Activated naive CD4-positive, alpha-beta T cell treated with anti-CD3 and anti-CD28 coated beads, Interleukin-2, amount 10 ng/mL, durations not matched to agents 7 days and 5 days (primary cell): ENCODE results near the gene TRIM9.
"Not testable (repeated sequence)": the region's sequence is repeated elsewhere in the genome, so short reads cannot be mapped to it uniquely, and the experiment has no call there.

Experiments used
- CTCF ChIA-PET: fragments of 350-600 bp; sonication (Branson Sonifier 250); formaldehyde crosslinking; loops from one replicate; lab custom pipeline; 2021; ENCODE audit warnings: antibody characterized with exemption; lab: Charles Lee
- DNase-seq: peaks from one replicate; pipeline ENCODE4 v3.0.0-alpha.2; 2020
- H3K27ac Mint-ChIP-seq: one replicate; pipeline ENCODE4 v1.8.0; 2021; ENCODE audit warnings: mild to moderate bottlenecking, moderate library complexity, mixed read lengths
- H3K27me3 Mint-ChIP-seq: one replicate; pipeline ENCODE4 v1.8.0; 2021; ENCODE audit warnings: mild to moderate bottlenecking, mixed read lengths
- H3K36me3 Mint-ChIP-seq: one replicate; pipeline ENCODE4 v1.8.0; 2021; ENCODE audit warnings: mixed read lengths
- H3K4me1 Mint-ChIP-seq: one replicate; pipeline ENCODE4 v1.8.0; 2021; ENCODE audit warnings: mixed read lengths
- H3K4me3 Mint-ChIP-seq: one replicate; pipeline ENCODE4 v1.8.0; 2021; ENCODE audit warnings: mild to moderate bottlenecking, moderate library complexity, mixed read lengths
- H3K9me3 Mint-ChIP-seq: one replicate; pipeline ENCODE4 v1.8.0; 2021; ENCODE audit warnings: mixed read lengths

Gene TRIM9

DNA sequence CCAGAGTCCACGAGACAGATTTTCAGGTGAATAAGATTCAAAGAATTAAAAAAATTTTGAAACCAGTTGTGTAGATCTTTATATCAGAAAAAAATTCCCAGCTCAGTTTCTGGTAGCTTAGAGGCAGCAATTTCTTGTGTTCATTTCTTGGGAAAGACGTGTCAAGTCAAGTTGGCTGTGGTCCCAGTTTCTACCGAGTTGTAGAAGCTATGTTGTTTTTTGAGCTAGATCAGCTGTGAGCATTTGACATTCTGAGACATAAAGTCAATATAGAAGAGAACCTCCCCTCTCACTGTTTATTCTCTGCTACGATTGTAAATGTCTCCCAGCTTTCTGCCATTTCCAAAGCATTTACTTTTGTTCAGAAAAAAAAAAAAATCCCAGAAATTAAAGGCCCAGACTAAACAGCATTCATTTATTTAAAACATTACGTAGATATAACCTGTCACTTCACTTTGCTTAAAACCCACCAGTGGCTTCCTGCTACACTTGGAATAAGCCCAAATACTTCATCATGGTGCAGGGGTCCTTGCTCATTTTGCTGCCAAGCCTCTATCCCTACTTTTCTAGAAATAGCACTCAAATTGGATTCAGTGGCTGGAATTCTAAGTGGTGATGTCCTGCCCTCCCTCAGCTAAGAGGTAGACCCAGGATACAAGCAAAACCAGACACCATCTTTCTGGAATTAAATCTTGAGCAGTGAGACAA lies 130.1 kb downstream of the TRIM9 start:
- Mint-ChIP-seq H3K27ac (no peak overlapping the region), H3K27me3 (peaks cover 27% of the 10 kb centered on the region), H3K9me3 (no peaks in the 10 kb centered on the region), H3K4me3 (no peak overlapping the region), H3K4me1 (no peaks in the 10 kb centered on the region), H3K36me3 (no peaks in the 10 kb centered on the region)
- CTCF ChIA-PET: interaction anchor here (0.6 to 0.9 kb wide), 3 partner anchors 23 to 1327 kb away, joined by 3 to 4 read pairs (median 3); no protein-coding TSS in a partner anchor
- DNase-seq: no peak

DNA sequence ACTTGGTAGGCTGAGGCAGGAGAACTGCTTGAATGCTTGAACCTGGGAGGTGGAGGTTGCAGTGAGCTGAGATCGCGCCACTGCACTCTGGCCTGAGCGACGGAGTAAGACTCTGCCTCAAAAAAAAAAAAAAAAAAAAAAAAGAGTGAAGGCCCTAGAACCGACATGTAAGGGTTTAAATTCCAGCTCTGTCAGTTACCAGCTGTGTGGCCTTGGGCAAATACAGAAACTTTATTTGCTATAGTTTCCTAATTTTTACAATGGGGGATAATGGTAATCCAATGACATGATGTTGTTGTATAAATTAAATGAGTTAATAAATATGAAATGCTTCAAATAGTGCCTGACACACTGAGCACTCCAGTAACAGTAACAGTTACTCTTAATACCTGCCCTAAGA lies 131.0 kb downstream of the TRIM9 start:
- Mint-ChIP-seq H3K4me3 (no peak overlapping the region), H3K4me1 (no peaks in the 10 kb centered on the region), H3K27ac (no peak overlapping the region), H3K9me3 (no peaks in the 10 kb centered on the region), H3K36me3 (no peaks in the 10 kb centered on the region), H3K27me3 (peaks cover 18% of the 10 kb centered on the region)
- no peak for DNase-seq
- CTCF ChIA-PET: interaction anchor here (0.7 kb wide), 1 partner anchor 49 kb away, joined by 5 read pairs; no protein-coding TSS in a partner anchor

DNA sequence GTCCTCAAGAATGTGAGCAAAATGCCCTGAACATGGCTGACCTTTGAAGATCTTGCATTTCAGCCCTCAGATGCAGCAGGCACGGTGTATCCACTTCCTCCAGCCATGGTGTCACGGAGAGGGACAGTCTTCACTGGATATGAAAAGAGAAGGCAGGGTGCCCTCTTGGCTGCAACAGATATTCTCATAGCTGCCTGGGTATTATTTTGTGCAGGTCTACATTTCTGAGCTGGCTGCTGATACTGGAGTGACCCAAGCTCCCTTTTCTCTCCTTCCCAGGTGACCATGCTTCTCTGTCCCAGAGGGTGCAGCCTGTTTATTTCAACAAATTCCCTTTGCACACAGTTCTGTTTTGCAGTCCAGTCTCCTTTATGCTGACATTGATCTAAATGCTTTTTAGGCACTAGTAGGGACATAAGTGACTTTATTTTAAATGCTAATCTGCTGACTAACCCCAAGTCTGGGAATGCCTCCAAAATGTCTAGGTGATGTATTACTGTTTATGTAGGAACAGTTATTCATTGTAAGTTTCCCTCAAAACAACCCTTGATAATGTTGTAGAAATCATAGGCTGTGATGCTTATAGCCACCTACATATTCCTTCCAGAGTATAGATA lies 133.2 kb downstream of the TRIM9 start:
- Mint-ChIP-seq H3K36me3 (no peaks in the 10 kb centered on the region), H3K27me3 (peaks cover 16% of the 10 kb centered on the region), H3K27ac (no peak overlapping the region), H3K9me3 (no peaks in the 10 kb centered on the region), H3K4me3 (no peak overlapping the region), H3K4me1 (no peaks in the 10 kb centered on the region)
- no peak for DNase-seq
- CTCF ChIA-PET: no interaction called here

DNA sequence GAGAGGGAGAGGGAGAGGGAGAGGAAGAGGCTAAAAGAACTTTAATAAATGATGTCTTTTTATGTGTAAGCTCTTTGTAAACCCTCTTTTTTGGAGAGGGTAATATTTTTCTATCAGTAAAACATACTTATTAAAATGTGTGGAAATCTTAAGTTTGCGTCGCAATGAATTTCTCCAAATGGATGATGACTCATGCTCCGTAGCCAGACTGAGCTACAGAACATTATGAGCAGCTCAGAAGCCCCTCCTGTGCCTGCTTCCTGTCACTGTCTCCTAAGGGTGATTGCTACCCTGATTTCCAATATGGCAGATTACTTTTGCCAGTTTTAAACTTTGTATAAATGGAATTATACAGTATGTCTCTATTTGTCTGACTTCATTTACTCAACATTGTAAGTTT lies 137.6 kb downstream of the TRIM9 start:
- no peak overlapping the region for H3K27ac Mint-ChIP-seq
- H3K27me3 Mint-ChIP-seq: peaks cover 10% of the 10 kb centered on the region
- H3K36me3 Mint-ChIP-seq: no peaks in the 10 kb centered on the region
- no peak overlapping the region for H3K4me3 Mint-ChIP-seq
- CTCF ChIA-PET: no interaction called here
- H3K9me3 Mint-ChIP-seq: no peaks in the 10 kb centered on the region
- DNase-seq: no peak
- H3K4me1 Mint-ChIP-seq: no peaks in the 10 kb centered on the region

DNA sequence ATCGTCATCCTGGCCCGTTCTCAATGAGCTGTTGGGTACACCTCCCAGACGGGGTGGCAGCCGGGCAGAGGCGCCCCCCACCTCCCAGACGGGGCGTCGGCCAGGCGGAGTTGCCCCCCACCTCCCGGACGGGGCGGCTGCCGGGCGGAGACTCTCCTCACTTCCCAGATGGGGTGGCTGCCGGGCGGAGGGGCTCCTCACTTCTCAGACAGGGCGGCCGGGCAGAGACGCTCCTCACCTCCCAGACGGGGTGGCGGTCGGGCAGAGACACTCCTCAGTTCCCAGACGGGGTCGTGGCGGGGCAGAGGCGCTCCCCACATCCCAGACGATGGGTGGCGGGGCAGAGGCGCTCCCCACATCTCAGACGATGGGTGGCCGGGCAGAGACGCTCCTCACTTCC lies 138.5 kb downstream of the TRIM9 start:
- DNase-seq, H3K4me1 Mint-ChIP-seq, H3K4me3 Mint-ChIP-seq, H3K9me3 Mint-ChIP-seq, H3K27ac Mint-ChIP-seq, CTCF ChIA-PET, H3K36me3 Mint-ChIP-seq: not testable (repeated sequence)
- peaks cover 13% of the 10 kb centered on the region for H3K27me3 Mint-ChIP-seq

DNA sequence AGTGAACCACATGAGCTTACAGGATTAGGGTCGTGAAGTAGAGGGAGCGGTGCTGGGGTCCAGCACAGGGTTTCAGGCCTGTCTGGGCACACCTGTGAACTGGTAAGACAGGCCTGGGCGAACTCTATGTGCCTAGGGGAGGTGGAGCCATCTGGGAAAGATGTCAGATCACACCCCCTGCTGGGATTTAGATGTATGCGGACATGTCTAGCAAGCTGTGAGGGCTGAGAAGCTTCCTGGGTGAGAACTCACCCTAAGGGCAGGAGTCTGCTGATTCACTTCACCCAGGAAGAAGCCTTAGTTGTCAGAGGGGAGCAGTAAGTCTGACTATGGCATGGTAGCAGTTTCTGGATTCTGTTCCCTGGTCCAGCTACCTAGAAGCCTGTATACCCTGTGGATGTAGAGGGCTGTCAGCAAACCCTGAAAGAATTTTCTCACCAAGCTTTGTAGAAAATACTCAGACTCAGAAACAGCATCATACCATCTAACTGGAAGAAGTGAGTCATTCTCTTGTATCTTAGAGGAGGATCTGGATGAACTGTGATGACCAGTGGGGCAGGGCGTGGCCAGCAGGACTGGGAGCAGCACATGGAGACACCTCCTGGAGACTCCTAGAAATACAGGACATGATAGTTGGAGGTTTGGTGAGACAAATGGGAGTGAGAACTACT lies 139.4 kb downstream of the TRIM9 start:
- no peak overlapping the region for H3K27ac Mint-ChIP-seq
- CTCF ChIA-PET: interaction anchor here (0.6 to 1.5 kb wide), 4 partner anchors 12 to 824 kb away, joined by 3 to 4 read pairs (median 4); no protein-coding TSS in a partner anchor
- H3K9me3 Mint-ChIP-seq: no peaks in the 10 kb centered on the region
- no peaks in the 10 kb centered on the region for H3K4me1 Mint-ChIP-seq
- no peaks in the 10 kb centered on the region for H3K36me3 Mint-ChIP-seq
- no peak for DNase-seq
- H3K27me3 Mint-ChIP-seq: peaks cover 6% of the 10 kb centered on the region
- H3K4me3 Mint-ChIP-seq: no peak overlapping the region

DNA sequence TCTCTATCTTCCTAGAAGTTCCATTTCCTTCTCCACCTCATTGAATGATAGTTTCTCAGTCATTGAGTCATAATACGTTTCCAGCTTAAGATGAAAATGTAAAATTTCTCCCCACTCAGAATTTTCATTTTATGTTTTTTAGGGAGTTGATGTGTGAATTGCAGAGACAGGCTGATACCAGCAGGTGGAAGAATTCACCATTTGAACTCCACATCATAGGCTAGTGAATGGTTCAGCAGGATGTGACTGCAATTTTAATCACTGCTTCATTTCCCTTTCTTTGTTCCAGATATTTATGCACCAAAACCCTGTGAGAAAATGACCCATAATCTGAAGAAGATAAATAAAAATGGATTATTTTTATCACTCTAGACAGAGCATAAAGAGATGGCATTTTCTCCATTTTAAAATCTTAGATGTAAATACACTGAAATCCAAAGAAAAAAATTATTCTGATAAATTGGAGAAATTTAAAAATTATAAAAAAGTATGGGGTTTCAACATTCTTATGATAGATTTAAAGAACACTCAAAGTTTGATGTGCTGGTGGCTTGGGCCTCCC lies 140.0 kb downstream of the TRIM9 start:
- no peak for DNase-seq
- CTCF ChIA-PET: interaction anchor here (0.7 to 1.5 kb wide), 3 partner anchors 178 to 825 kb away, joined by 3 to 4 read pairs (median 4); no protein-coding TSS in a partner anchor

DNA sequence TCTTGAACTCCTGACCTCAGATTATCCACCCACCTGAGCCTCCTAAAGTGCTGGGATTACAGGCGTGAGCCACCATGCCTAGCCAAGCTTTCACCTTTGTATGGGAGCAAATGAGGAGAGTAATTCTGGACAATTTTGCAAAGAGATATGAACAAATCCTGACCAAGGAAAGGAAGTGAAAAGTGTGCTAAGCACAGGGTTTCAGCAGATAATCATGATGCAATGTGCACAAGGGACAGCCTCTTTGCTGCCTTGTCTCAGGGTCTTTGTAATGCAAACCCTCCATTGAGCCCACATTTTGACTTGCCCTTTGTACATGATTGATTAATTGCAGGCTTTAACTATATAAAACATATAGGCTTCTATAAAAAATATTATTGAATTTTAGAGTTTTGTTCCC lies 141.4 kb downstream of the TRIM9 start:
- H3K36me3 Mint-ChIP-seq: no peaks in the 10 kb centered on the region
- H3K9me3 Mint-ChIP-seq: no peaks in the 10 kb centered on the region
- H3K27me3 Mint-ChIP-seq: peaks cover 6% of the 10 kb centered on the region
- CTCF ChIA-PET: interaction anchor here (0.9 kb wide), 1 partner anchor 265 kb away, joined by 4 read pairs; no protein-coding TSS in a partner anchor
- H3K27ac Mint-ChIP-seq: no peak overlapping the region
- H3K4me3 Mint-ChIP-seq: no peak overlapping the region
- no peak for DNase-seq
- no peaks in the 10 kb centered on the region for H3K4me1 Mint-ChIP-seq

More for the DNA sequence above, 140.0 kb downstream of the TRIM9 start:
- Mint-ChIP-seq H3K4me3 (no peak overlapping the region), H3K36me3 (no peaks in the 10 kb centered on the region), H3K9me3 (no peaks in the 10 kb centered on the region), H3K27ac (no peak overlapping the region), H3K27me3 (peaks cover 6% of the 10 kb centered on the region), H3K4me1 (no peaks in the 10 kb centered on the region)

DNA sequence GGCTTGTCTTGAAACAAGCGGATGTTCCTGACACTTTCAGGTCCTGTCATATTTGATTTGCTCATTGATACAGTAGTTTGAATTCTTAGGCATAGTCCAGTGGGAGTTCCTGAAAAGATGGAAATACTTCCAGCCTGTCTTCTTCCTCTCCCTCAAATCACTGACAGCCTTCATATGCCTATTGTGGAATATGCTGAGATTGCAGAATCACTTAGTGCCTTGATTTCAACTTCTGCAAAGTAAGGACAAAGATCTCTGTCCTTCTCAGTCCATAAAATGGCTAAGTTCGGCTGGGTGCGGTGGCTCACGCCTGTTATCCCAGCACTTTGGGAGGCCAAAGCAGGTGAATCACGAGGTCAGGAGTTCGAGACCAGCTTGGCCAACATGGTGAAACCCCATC lies 143.9 kb downstream of the TRIM9 start:
- Mint-ChIP-seq H3K27me3 (peaks cover 13% of the 10 kb centered on the region), H3K9me3 (no peaks in the 10 kb centered on the region), H3K36me3 (no peaks in the 10 kb centered on the region), H3K27ac (no peak overlapping the region), H3K4me3 (no peak overlapping the region), H3K4me1 (no peaks in the 10 kb centered on the region)
- no peak for DNase-seq
- CTCF ChIA-PET: no interaction called here

DNA sequence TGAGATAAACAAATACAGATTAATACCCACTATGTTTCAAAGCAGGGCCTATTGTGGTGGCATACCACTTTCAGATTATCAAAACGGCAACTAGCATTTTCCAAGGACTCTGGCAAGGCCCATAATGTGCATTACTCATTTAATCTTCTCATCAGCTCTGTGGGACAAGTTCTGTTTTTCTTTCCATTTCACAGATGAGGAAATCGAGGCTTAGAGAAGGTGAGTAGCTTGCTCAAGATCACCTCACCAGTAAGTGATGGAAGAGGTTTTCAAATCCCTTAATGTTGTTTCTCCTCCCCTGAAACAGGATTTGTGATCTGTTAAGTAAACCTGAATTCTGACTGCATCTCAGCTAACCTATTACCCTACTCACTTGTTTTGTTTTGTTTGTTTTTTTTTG lies 146.7 kb downstream of the TRIM9 start:
- no peak for DNase-seq
- H3K27me3 Mint-ChIP-seq: peaks cover 40% of the 10 kb centered on the region
- peaks cover 12% of the 10 kb centered on the region for H3K4me1 Mint-ChIP-seq
- no peaks in the 10 kb centered on the region for H3K9me3 Mint-ChIP-seq
- no peak overlapping the region for H3K27ac Mint-ChIP-seq
- peaks cover 2% of the 10 kb centered on the region for H3K36me3 Mint-ChIP-seq
- H3K4me3 Mint-ChIP-seq: no peak overlapping the region
- CTCF ChIA-PET: no interaction called here

DNA sequence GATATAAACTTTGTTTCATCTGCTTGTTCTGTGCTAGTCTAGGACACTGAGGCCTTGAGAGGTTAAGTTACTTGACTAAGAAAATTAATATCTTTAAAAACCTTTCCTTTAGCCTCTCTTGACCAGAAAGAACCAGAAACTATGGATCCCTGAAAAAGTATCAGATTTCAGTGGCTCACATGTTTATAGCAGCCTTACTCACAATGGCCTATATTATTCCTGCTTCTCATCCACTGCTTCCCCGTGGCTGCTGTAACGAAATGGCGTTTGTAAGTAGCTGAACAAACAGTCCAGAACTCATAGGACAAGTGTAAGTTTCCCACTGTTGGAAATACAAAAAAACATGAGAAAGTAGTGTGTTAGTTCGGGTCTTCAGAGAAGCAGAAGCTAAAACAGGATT lies 147.5 kb downstream of the TRIM9 start:
- Mint-ChIP-seq H3K27ac (no peak overlapping the region), H3K27me3 (peaks cover 48% of the 10 kb centered on the region), H3K36me3 (peaks cover 2% of the 10 kb centered on the region), H3K4me3 (no peak overlapping the region), H3K9me3 (no peaks in the 10 kb centered on the region), H3K4me1 (peaks cover 15% of the 10 kb centered on the region)
- no peak for DNase-seq
- CTCF ChIA-PET: no interaction called here

DNA sequence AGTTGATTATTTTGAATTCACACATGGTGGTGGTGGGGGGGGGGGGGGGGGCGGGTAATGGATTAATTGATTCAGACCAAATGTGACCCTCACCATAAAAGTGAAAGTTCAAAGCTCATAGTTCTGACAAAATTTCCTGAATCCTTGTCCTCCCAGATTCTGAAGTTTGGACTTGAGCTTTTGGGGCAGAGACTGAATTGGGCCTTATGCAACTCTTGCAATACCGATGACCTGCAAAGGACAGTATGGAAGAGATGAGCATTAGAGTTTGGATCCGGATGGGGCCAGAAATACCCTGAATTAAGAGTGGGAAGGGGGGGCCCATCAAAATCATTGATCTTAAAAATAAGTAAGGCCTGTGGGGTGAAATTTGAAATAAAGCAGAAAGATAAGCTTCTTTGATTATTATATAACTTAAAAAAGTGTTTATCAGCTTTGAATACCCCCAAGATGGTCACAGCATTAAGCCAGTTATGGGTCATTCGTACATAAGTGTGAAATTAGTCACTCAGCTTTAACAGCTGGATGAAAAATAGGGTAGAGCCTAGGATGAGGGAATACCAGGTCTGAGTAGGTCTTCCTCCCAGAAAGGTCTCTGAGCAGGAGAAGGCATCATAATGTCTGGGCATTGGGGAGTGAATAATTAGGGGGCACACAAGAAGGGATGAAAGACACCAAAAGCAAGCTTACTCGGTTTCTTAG lies 148.5 kb downstream of the TRIM9 start:
- no peak overlapping the region for H3K4me3 Mint-ChIP-seq
- peaks cover 52% of the 10 kb centered on the region for H3K27me3 Mint-ChIP-seq
- no peaks in the 10 kb centered on the region for H3K9me3 Mint-ChIP-seq
- H3K27ac Mint-ChIP-seq: no peak overlapping the region
- H3K36me3 Mint-ChIP-seq: peaks cover 2% of the 10 kb centered on the region
- H3K4me1 Mint-ChIP-seq: peaks cover 15% of the 10 kb centered on the region
- DNase-seq: no peak
- CTCF ChIA-PET: no interaction called here

DNA sequence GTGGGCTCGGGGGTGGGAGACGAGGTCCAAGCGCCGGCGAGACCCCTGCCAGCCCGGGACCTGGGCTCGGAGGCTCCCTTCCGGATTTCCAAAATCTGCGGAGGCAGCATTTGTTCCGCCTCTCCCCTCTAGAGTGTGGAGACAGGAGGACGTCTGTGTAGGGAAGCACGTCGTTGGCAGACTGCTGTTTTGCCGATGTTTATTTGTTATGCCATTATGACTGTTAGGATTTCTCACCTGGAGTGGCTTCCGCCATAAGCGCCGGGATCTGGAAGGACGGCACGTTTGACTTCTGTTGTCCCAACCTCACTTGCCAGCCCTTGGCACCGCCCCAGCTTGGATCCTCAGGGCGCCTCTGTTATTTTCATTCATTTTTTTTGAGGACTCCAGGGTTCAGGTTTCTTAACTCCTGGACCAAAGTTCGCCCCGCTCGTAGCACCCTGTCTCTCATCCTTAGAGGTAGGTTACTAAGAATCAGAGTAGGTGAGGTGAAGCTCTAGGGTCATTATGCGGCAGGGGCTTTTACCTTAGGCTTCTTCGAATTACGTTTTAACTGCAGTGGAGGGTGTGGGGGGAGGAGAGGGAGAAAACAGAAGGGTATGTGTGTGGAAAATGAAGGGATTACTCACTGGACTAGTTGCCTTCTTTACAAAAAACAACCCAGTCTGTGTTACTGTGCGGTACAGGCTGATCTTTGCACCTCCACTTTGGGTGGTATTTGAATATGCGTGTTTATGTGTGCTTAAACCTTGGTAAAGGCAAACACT lies 150.1 kb downstream of the TRIM9 start:
- no peak overlapping the region for H3K27ac Mint-ChIP-seq
- H3K27me3 Mint-ChIP-seq: peaks cover 60% of the 10 kb centered on the region
- no peak for DNase-seq
- CTCF ChIA-PET: interaction anchor here (1.1 kb wide), 1 partner anchor 14 kb away, joined by 4 read pairs; no protein-coding TSS in a partner anchor
- H3K4me3 Mint-ChIP-seq: peak overlapping the region; percentile 71
- H3K9me3 Mint-ChIP-seq: no peaks in the 10 kb centered on the region
- peaks cover 2% of the 10 kb centered on the region for H3K36me3 Mint-ChIP-seq
- H3K4me1 Mint-ChIP-seq: peaks cover 15% of the 10 kb centered on the region
